NCI-H2196 (cell line): ENCODE data around the gene CADPS.
"Not testable (repeated sequence)": the region's sequence is repeated elsewhere in the genome, so short reads cannot be mapped to it uniquely, and the experiment has no call there.

Source experiments
- DNase-seq: peaks from one replicate; lab custom pipeline; 2025; ENCODE audit not compliant: unreplicated experiment; lab: John Stamatoyannopoulos, UW

The CADPS gene

DNA sequence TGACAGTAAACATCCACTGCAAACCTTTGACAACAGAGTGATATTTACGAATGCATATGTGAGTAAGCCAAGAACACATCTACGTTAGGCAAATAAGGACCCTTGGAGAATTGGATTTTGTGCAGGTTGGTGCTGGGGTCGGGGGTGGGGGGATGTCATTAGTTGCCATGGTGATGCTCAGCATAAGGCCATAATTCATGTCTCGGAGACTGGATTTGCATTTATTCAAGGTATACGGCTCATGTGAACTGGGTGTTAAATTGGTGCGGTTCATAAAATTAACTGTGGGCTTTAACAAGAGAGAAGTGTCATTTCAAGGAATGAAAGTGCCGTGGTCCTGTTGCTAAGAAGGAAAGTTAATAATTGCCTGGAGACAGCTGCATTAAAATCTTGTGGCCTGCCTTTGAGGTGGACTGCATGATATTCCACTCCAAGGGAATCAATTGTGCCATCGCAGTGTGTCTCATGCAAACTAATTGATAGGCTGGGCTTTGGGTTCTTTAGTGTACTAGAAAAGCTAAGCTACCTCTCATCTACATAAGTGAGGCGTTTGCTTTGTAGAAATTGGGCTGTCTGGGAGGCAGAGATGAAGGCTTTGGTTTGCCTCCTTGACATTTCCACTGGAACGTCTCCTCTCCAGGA lies 273.0 kb downstream of the CADPS start:
- no peak for DNase-seq

DNA sequence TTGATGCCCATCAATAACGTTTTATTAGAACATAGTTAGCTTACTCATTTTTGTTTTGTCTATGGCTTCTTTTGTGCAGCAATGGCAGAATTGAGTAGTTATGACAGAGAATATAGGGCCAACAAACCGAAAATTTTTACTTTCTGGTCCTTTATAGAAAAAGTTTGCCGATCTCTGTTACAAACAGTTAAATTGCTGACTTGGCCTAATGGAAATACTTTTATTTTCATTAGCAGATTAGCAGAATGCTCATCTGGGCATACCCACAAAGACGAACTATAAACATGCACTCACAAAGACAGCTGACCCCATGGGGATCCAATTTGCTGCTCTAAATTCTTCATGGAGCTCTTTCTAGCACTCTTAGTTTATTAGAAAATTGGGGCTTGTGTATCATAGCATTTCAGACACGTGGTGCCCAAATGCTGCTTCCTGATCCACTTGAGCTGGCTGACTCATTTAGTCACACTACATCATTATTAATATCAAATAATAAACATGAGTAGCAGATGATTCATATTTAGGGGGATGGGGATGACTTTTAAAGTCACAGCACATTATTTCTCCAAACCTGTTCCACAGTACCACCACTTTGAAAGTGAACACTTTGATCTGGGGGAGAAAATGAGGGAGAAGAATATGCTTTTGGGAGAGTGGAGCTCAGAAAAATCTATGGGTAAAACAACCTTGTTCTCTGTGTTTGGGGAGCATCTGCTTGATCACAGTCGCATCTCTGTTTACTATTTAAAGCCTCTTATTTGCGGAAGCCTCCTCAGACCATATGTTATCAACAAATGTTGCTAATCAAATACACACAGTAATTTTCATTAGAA lies 273.8 kb downstream of the CADPS start:
- DNase-seq = no peak

- DNase-seq = no peak
Measured at GRCh38 chr3:62600033-62600432, 275.2 kb downstream of the CADPS start.

- DNase-seq = no peak
Measured at GRCh38 chr3:62597491-62597890, 277.7 kb downstream of the CADPS start.

- no peak for DNase-seq
Measured at GRCh38 chr3:62592408-62592807, 282.8 kb downstream of the CADPS start.

DNA sequence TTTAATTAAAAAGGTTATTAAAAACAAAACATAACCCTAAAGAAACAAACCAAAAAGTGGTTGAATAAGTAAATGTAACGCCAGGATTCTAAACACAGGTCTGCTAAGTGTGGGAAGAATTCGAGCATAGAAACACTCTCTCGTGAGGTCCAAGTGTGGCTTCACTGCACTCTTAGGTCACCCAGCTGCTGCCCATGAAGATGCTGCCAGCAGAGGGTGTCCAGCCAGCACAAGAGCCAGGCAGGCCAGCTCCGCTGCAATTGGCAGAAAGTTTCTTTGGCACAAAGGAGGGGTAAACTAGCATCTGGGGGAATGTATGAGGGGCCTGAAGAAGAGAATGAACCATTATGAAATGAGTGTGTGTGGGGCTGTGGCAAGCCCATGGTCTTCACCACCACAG lies 286.1 kb downstream of the CADPS start:
- no peak for DNase-seq

DNA sequence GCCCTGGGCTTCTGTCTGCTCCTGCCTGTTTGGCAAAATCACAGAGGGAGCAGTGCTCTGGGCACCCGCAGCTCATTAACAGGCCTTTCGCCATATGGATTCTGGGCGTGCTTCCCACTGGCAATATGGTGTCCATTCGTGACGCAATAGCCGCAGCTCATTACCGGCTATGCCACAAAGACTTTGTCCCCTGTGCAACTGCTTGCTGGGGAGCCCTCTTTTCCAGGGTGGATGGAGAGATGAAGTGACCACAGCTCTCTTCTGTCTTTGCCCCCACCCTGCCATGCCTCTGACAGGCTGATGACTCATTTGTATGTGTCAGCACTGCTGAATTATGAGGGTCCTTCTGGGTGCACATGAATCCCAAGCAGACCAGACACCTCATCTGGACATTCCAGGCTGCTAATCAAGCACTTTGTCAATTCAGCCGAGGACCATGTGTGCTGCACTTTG lies 287.6 kb downstream of the CADPS start:
- no peak for DNase-seq

DNA sequence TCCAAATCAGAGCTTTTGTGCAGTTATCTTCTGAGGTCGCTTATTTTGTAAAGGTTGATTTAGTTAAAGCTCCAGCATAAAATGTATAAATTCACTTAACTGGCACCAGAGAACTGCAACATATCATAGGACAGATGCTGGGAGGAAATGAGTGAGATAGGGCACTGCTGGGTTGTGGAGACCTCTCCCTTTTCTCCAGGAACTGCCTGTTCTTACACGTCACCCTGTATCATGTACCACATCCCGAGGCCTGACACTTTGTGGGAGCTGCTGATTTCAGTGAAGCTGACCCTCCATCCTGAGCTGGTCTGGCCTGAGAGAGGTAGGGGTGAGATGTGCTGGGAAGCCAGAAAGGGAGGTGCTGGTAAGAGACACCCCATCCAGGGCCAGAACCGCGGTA lies 288.0 kb downstream of the CADPS start:
- no peak for DNase-seq

- DNase-seq = no peak
Measured at GRCh38 chr3:62586356-62586755, 288.9 kb downstream of the CADPS start.

DNA sequence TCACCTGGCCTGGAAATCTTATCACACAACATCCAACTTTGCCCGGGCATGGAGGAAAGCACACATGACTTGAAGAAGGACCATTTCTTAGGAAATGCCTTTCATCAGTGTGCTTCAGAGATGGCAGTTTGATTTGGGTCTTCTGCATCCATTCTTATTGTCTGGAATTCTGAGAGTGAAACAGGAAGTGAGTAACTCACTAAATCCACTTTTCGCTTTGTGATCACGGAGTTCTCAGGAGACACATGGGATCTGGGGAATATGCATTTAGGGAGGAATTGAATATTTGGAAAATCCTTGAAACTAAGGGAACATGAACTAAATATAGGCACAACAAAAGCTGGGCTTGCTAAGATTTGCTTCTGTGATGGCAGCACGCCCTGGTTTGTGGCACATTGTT lies 289.4 kb downstream of the CADPS start:
- no peak for DNase-seq

DNA sequence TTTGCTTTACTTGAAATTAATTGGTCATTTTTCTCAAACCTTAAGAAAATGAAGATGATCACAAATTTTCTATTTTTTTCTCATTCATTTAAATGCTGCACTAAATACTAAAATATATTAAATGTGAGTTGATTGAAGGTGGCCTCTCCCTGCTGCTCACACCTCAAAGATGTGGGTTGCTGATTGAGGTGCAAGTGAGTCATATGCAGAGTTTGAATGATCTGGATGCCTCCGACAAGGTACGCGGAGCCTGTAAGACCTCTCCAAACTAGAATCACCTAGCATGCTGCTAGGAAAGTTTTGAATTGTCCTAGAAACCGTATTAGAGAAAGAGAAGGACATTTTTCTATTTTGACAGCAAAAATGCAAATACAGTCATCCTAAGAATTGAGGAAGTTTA lies 290.6 kb downstream of the CADPS start:
- DNase-seq = no peak

GRCh38 chr3:62582495-62583172 lies 292.6 kb downstream of the CADPS start:
- no peak for DNase-seq

DNA sequence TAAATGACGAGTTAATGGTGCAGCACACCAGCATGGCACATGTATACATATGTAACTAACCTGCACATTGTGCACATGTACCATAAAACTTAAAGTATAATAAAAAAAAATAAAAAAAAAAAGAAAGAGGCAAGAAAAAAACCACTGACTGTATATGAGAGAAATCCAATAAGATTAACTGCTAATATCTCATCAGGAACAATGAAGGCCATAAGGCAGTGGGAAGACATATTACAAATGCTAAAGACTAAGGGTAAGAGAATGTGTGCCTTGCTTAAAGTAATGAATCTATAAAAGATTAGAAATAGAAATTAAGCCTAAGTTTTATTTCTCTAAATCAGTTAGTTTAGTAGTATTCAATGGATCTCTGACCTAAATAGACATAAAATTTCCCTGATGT lies 294.7 kb downstream of the CADPS start:
- not testable (repeated sequence) for DNase-seq

DNA sequence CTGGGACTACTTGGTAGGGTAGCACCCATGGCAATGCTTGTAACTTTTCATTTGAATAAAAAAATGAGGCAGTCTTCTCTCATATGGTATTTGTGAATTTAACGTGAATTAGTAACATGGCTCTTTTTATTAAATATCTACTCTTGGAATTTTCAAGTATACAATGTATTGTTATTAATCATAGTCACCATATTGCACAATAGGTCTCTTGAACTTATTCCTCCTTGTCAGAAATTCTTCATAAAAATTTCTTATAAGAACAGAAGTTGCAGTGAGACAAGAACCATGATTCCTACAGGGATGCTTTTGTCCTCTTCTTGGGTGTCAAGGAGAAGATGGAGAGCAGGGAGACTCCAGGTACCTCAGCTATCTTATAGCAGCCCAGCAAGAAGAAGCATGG lies 298.1 kb downstream of the CADPS start:
- no peak for DNase-seq

DNA sequence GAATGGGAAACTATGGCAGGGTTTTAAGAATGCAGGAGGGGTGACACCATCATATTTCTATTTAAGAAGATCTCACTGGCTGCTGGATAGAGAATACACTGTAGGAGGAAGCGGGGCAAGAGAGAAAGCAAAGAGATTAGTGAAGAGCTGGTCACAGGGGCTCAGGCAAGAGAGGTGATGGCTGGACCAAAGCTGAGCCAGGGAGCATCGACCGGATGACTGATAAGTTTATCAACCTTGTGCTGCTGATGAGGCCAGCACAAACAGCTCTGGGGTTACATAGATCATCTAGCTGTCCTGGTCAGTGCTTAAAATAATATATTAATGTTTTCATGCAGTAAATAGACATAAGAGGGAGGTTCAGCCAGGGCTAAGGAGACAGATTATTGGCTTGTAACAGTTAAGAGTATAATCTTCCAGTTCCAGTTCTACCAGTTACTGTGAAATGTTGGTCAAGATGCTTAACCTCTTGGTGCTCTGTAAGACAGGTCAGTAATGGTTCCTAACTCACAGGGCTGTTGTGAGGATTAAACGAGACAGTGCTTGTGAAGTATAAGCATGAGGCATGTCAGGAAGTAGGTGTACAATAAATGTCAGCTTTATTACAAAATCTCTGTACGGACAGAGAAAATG lies 300.8 kb downstream of the CADPS start:
- DNase-seq = no peak

DNA sequence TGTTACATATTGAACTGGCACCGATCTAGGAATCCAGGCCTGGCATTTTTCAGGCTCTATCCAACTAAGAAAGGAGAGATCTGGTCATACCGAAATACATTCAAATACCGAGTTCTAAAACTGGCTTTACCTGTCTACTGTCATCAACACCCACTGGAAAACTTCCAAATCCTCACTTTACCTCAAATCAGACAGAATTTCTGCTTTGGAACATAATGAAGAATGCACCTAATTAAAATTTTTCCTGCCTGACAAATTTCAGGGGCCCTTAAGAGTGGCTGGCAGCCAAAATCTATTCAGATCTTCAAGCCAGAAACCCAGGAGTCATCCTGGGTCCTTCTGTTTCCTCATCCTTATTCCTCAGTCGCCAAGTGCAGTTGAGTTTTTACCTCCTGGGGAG lies 303.3 kb downstream of the CADPS start:
- no peak for DNase-seq

GRCh38 chr3:62570888-62571287 lies 304.3 kb downstream of the CADPS start:
- DNase-seq = no peak

GRCh38 chr3:62569609-62570008 lies 305.6 kb downstream of the CADPS start:
- DNase-seq = no peak

DNA sequence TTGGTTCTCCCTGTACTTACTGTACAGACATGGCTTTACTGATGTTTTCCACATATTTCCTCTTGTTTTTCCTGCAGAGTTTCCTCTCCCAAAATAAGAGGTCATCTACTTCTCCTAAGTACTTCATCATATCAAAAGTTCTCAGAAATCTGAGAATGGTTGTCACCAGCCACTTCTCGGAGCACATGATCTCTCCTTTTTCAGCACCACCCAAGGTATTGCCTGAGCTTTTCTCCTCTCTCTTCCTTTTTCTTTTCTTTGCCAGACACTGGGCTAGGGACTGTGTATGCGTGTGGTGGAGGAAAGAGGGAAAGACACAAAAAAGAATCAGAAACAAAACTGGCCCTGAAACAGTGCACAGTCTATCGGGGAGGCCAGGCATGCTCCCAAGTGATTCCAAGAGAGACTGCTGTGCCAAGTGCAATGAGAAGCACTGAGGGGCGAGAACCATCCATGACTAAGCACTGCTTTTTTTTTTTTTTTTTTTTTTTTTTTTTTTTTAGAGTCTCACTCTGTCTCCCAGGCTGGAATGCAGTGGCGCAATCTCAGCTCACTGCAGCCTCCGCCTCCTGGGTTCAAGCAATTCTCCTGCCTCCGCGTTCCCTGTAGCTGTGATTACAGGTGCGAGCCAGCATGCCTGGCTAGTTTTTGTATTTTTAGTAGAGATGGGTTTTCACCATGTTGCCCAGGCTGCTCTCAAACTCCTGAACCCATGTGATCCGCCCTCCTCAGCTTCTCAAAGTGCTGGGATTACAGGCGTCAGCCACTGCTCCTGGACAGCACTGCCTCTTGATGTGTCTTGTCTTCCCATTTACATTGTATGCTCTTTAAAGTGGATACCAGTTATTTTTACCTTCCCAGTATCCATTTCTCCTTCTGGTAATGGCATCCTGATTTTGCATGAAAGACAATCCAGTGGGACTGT lies 307.9 kb downstream of the CADPS start:
- DNase-seq = no peak

DNA sequence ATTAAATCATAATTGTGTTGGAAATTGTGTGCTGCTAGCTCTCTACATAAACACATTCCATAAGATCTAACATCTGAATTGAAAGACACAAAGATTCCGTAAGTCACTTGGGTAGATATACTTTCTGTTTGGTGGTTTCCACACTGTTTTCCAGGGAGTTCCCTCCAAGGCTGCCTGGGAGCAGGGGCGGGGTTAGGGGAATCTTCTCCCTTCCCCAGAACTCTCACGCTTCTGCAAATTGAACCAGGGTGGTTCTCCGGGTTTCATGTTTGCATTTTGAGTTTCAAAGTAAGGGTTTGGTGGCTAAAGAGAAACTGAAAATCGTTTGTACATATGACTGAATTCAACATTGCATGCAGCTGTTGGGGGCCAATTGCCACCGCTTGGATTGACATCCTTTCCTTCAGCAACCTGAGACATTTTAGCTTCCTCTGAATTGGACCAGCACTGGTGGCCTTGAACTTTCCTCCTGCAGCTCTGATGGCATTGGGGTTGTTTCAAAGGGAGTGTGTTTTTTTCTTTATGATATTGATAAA lies 309.1 kb downstream of the CADPS start:
- DNase-seq = no peak
